Heart left ventricle (tissue), 16 donors: ENCODE measurements around the gene ARL2BP. TPM values are rescaled to one million over a fixed set of nuclear protein-coding genes. Genes with fewer than 3 reads are reported as not detected.
A peak's percentile ranks its signal among the peaks of the same experiment; 100 is the strongest.

Source experiments
- ATAC-seq, 4 donors: fragments of 200-7000 bp; cut with Tn5 transposase; one replicate each; pipeline ENCODE4 v1.9.1; 2020 to 2022; ENCODE audit warnings: moderate library complexity in 4 of 4, mild to moderate bottlenecking in 3 of 4, moderate number of reproducible peaks in 1 of 4
- DNase-seq, 5 donors: peaks; one replicate each; pipeline ENCODE4 v3.0.0-alpha.2; 2020
- H3K27ac ChIP-seq, 12 donors: fragments of 200-600 bp; sonication (generic) in 4 of 12; one replicate each; pipeline versions ENCODE4 v1.5.0 to v1.8.0; 2016 to 2022; ENCODE audit warnings: mild to moderate bottlenecking in 2 of 12
- H3K27me3 ChIP-seq, 9 donors: fragments of 200-600 bp; sonication (generic) in 2 of 9; one replicate each; pipeline versions ENCODE4 v1.5.1 to v1.8.0; 2016 to 2022; ENCODE audit warnings: mild to moderate bottlenecking in 3 of 9
- H3K36me3 ChIP-seq, 9 donors: fragments of 200-600 bp; sonication (generic) in 2 of 9; one replicate each; pipeline versions ENCODE4 v1.5.0 to v1.8.0; 2018 to 2022; ENCODE audit warnings: mild to moderate bottlenecking in 2 of 9
- H3K4me1 ChIP-seq, 12 donors: fragments of 200-600 bp; sonication (generic) in 4 of 12; one replicate each; pipeline versions ENCODE4 v1.5.0 to v1.8.0; 2016 to 2022; ENCODE audit warnings: mild to moderate bottlenecking in 3 of 12
- H3K4me3 ChIP-seq, 12 donors: fragments of 200-600 bp; sonication (generic) in 4 of 12; one replicate each; pipeline versions ENCODE4 v1.5.0 to v1.8.0; 2017 to 2022; ENCODE audit warnings: mild to moderate bottlenecking in 9 of 12, moderate library complexity in 4 of 12
- H3K9me3 ChIP-seq, 12 donors: fragments of 200-600 bp; sonication (generic) in 4 of 12; one replicate each; pipeline versions ENCODE4 v1.5.0 to v1.8.0; 2016 to 2022; ENCODE audit warnings: mild to moderate bottlenecking in 1 of 12
- CTCF ChIP-seq, 12 donors: fragments of 200-600 bp; sonication (generic) in 4 of 12; IDR thresholded peaks; one replicate each; pipeline versions ENCODE4 v1.5.0 to v1.8.0; 2018 to 2022; ENCODE audit warnings: antibody characterized with exemption in 12 of 12, mild to moderate bottlenecking in 5 of 12
- POLR2A ChIP-seq, 2 donors: fragments of 450-650 bp; IDR thresholded peaks; one replicate each; pipeline ENCODE4 v1.6.1; 2017; ENCODE audit warnings: antibody characterized with exemption in 2 of 2, mild to moderate bottlenecking in 2 of 2, moderate library complexity in 2 of 2
- WGBS, 4 donors: extraction: QIAGEN DNeasy Blood & Tissue Kit in 2 of 4; methylation state at CpG; one replicate each; pipeline versions ENCODE4 v1.1.5 to v1.1.7; 2013 to 2018; 5-methylcytosine and 5-hydroxymethylcytosine counted together
- intact Hi-C, 10 donors: fragments of 100-400 bp; cut with DNase I; formaldehyde crosslinking; loops; one replicate each; pipeline versions ENCODE4 v1.11.1 to v1.14.2; 2022
- polyA plus RNA-seq, 2 donors: library from polyadenylated mRNA; stranded (reverse); fragments of 200-250 nt; gene quantifications; one replicate each; pipeline ENCODE4 v1.2.3, GENCODE V29; 2013
- total RNA-seq, 9 donors: library from RNA; depleted of rRNA in 2 of 9; stranded (reverse); fragments of >200 nt in 2 of 9; fragmentation: NEBNext Ultra II Directional in 3 of 9; extraction: Animal tissue kit (Norgen Biotek cat#: 25700) in 3 of 9; gene quantifications; one replicate each; pipeline versions ENCODE4 v1.1.0 to v1.2.4, GENCODE V29; 2016 to 2023
- donor health status: ischemic (EF 13 %, LVEDD 7.1; RV severe dilation, severe dysfunction).
- donor health status: healthy with polysubstance abuse.
- donor health status: DM: no; HTN: yes; CAD: no.
- donor health status: DM: no; HTN: no; CAD: no.
- donor health status: ischemic (EF 25% LVEDD 6.9; RV normal size, moderate dysfunction).
- donor health status: ischemic (EF 25% LVEDD 5.7; RV mildly dilated, moderate dysfunction).
- donor health status: healthy.
- donor health status: DM: yes; HTN: yes; CAD: no.
- donor health status: ischemic (EF 35%, LVEDD 5.7; RV mildly dilated, moderate dysfunction).
- donor health status: nonischemic (EF 11% LVEDD 7.7; RV severe dilation, severe dysfunction).
- donor health status: DM: yes; HTN: yes; CAD: no.
- donor health status: PGD.
- donor health status: ischemic (EF 29% LVEDD 5.4; RV normal size, mild dysfunction).
- donor health status: nonischemic (EF 23%, LVEDD 6.1; RV moderate dilation, normal function).

Gene ARL2BP
- total and polyA plus RNA-seq, 11 donors: 40.3 to 83.5 (median 52.1) TPM

DNA sequence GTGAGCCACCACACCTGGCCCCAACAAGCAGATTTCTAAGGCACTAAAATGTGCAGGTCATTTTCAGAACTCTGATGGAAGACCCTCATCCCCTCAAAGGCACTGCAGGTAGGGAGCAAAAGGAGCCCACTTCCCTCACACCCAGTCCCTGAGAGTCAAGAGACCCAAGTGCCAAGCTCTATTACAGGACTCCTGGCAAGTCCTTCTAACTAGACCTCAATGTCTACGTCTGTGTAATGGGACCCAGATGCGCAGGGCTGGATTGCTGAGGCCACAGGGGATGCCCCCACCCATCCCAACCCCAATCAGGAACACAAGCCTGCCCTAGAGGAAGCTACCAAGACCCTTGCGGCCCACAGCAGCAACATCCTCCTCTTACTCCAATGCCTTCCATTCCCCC is 36.7 kb downstream of the ARL2BP start:
- Histone ChIP-seq H3K36me3 (no peaks in the 10 kb centered on the region), H3K4me3 (no peak overlapping the region), H3K27ac (no peak overlapping the region), H3K9me3 (no peaks in the 10 kb centered on the region), H3K4me1 (peaks cover 0 to 27% (median 11%) of the 10 kb centered on the region in 12 donors), H3K27me3 (peaks cover 0 to 35% (median 7%) of the 10 kb centered on the region in 9 donors)
- no peak for ATAC-seq
- DNase-seq: peak in 1 of 5 donors; percentile 2
- 91 to 98% (median 94%) methylated on average over 3 of the region's 3 CpGs for WGBS, 4 donors
- TF ChIP-seq CTCF (IDR thresholded peaks at IDR 0.05): no peak
- no peak for TF ChIP-seq POLR2A (IDR thresholded peaks at IDR 0.05)
- intact Hi-C loops: loop anchor here in 1 of 10 donors (5.0 kb wide), 1 partner anchor 39 kb away; no protein-coding TSS in a partner anchor

GRCh38 chr16:57282510-57283213 is 37.6 kb downstream of the ARL2BP start:
- Histone ChIP-seq H3K36me3 (no peaks in the 10 kb centered on the region), H3K4me3 (peak overlapping the region in 3 of 12 donors; percentile 54 to 71 (median 58)), H3K27me3 (peaks cover 0 to 35% (median 7%) of the 10 kb centered on the region in 9 donors), H3K9me3 (no peaks in the 10 kb centered on the region), H3K27ac (peak overlapping the region in 2 of 12 donors; percentile 22 to 42), H3K4me1 (peaks cover 0 to 18% (median 10%) of the 10 kb centered on the region in 12 donors)
- 77 to 78% (median 77%) methylated on average over 8 of the region's 8 CpGs for WGBS, 4 donors
- ATAC-seq (no peak), DNase-seq (peak in 2 of 5 donors; percentile 9 to 29)
- TF ChIP-seq POLR2A (IDR thresholded peaks at IDR 0.05) (no peak), CTCF (IDR thresholded peaks at IDR 0.05) (no peak)
- intact Hi-C loops: loop anchor here in 1 of 10 donors (5.0 kb wide), 1 partner anchor 40 kb away; no protein-coding TSS in a partner anchor

- WGBS, 4 donors: 62 to 69% (median 66%) methylated on average over 24 of the region's 24 CpGs
- Histone ChIP-seq H3K27ac (peak overlapping the region in 3 of 12 donors; percentile 34 to 42 (median 34)), H3K9me3 (no peaks in the 10 kb centered on the region), H3K4me1 (peaks cover 0 to 15% (median 10%) of the 10 kb centered on the region in 12 donors), H3K27me3 (peaks cover 0 to 35% (median 7%) of the 10 kb centered on the region in 9 donors), H3K4me3 (peak overlapping the region in 11 of 12 donors; percentile 27 to 71 (median 58)), H3K36me3 (no peaks in the 10 kb centered on the region)
- no peak for TF ChIP-seq POLR2A (IDR thresholded peaks at IDR 0.05)
- TF ChIP-seq CTCF (IDR thresholded peaks at IDR 0.05): no peak
- intact Hi-C loops: loop anchor here in 1 of 10 donors (5.0 kb wide), 1 partner anchor 41 kb away; no protein-coding TSS in a partner anchor
- DNase-seq (peak in 2 of 5 donors; percentile 26 to 46), ATAC-seq (peak in 3 of 4 donors; percentile 7 to 29 (median 17))
Observed at GRCh38 chr16:57283214-57283958, 38.3 kb downstream of the ARL2BP start.

GRCh38 chr16:57283959-57284208 is 38.8 kb downstream of the ARL2BP start:
- peak overlapping the region; percentile 27 to 71 (median 58) for H3K4me3 ChIP-seq
- H3K27me3 ChIP-seq: peaks cover 0 to 35% (median 7%) of the 10 kb centered on the region in 9 donors
- TF ChIP-seq CTCF (IDR thresholded peaks at IDR 0.05) (no peak), POLR2A (IDR thresholded peaks at IDR 0.05) (no peak)
- H3K4me1 ChIP-seq: peaks cover 0 to 15% (median 10%) of the 10 kb centered on the region in 12 donors
- no peaks in the 10 kb centered on the region for H3K36me3 ChIP-seq
- DNase-seq: peak in 1 of 5 donors; percentile 19
- H3K9me3 ChIP-seq: no peaks in the 10 kb centered on the region
- 16 to 31% (median 23%) methylated on average over 6 to 14 of the region's 14 CpGs for WGBS, 4 donors
- ATAC-seq: peak in 2 of 4 donors; percentile 17 to 33
- H3K27ac ChIP-seq: peak overlapping the region in 4 of 12 donors; percentile 0 to 42 (median 34)
- intact Hi-C loops: loop anchor here in 1 of 10 donors (5.0 kb wide), 1 partner anchor 42 kb away; no protein-coding TSS in a partner anchor
